ENCODE results near the gene SETD1A.

Gene SETD1A

GRCh38 chr16:30946671-30947540, 10.6 kb upstream of the SETD1A start:
- ATAC-seq (no peak), DNase-seq (ENCODE audit: low spot score in 2 of 2) (no peak)
- H3K4me3 Mint-ChIP-seq, result no peak overlapping the region
- H3K36me3 Mint-ChIP-seq, result peaks cover 60% of the 10 kb centered on the region
- H3K27ac Mint-ChIP-seq, result peak overlapping the region; percentile 32
- H3K9me3 Mint-ChIP-seq, result no peaks in the 10 kb centered on the region
- peaks cover 27% of the 10 kb centered on the region for H3K4me1 Mint-ChIP-seq

- peaks cover 21% of the 10 kb centered on the region for H3K4me1 Mint-ChIP-seq
- DNase-seq (ENCODE audit: low spot score in 2 of 2) (no peak), ATAC-seq (no peak)
- H3K36me3 Mint-ChIP-seq, result peaks cover 54% of the 10 kb centered on the region
- H3K4me3 Mint-ChIP-seq, result no peak overlapping the region
- H3K27ac Mint-ChIP-seq, result no peak overlapping the region
- H3K9me3 Mint-ChIP-seq, result no peaks in the 10 kb centered on the region
These were observed 10.1 kb upstream of the SETD1A start for GRCh38 chr16:30947541-30947858.

GRCh38 chr16:30947859-30948666, 9.5 kb upstream of the SETD1A start:
- peak overlapping the region; percentile 91 for H3K27ac Mint-ChIP-seq
- DNase-seq (ENCODE audit: low spot score in 2 of 2), result no peak
- H3K4me1 Mint-ChIP-seq, result peaks cover 16% of the 10 kb centered on the region
- peaks cover 48% of the 10 kb centered on the region for H3K36me3 Mint-ChIP-seq
- no peak for ATAC-seq
- H3K4me3 Mint-ChIP-seq, result peak overlapping the region; percentile 89
- H3K9me3 Mint-ChIP-seq, result no peaks in the 10 kb centered on the region

- DNase-seq (ENCODE audit: low spot score in 2 of 2) (peak; percentile 35 to 73), ATAC-seq (peak; percentile 65)
- H3K4me1 Mint-ChIP-seq, result peaks cover 23% of the 10 kb centered on the region
- H3K36me3 Mint-ChIP-seq, result peaks cover 41% of the 10 kb centered on the region
- H3K4me3 Mint-ChIP-seq, result peak within 1 kb of the TSS; percentile 89
- H3K9me3 Mint-ChIP-seq, result no peaks in the 10 kb centered on the region
- H3K27ac Mint-ChIP-seq, result peak within 1 kb of the TSS; percentile 91
These were observed 8.6 kb upstream of the SETD1A start, which contains the start of gene ORAI3 for GRCh38 chr16:30948667-30949649. TSS of gene ORAI3 (plus strand) at chr16:30949068. CDS start at chr16:30949290, 222 bp downstream.

- ATAC-seq (peak; percentile 74), DNase-seq (ENCODE audit: low spot score in 2 of 2) (peak; percentile 24 to 60)
- peak overlapping the region; percentile 91 for H3K27ac Mint-ChIP-seq
- no peaks in the 10 kb centered on the region for H3K9me3 Mint-ChIP-seq
- H3K4me1 Mint-ChIP-seq, result peaks cover 24% of the 10 kb centered on the region
- peak overlapping the region; percentile 89 for H3K4me3 Mint-ChIP-seq
- H3K36me3 Mint-ChIP-seq, result peaks cover 31% of the 10 kb centered on the region
These were observed 7.7 kb upstream of the SETD1A start for GRCh38 chr16:30949650-30950515.

GRCh38 chr16:30950516-30951065, 7.0 kb upstream of the SETD1A start:
- DNase-seq (ENCODE audit: low spot score in 2 of 2), result no peak
- H3K9me3 Mint-ChIP-seq, result no peaks in the 10 kb centered on the region
- H3K4me1 Mint-ChIP-seq, result peaks cover 24% of the 10 kb centered on the region
- peak overlapping the region; percentile 91 for H3K27ac Mint-ChIP-seq
- H3K4me3 Mint-ChIP-seq, result peak overlapping the region; percentile 89
- ATAC-seq, result no peak
- peaks cover 24% of the 10 kb centered on the region for H3K36me3 Mint-ChIP-seq

GRCh38 chr16:30951193-30951592, 6.4 kb upstream of the SETD1A start:
- peaks cover 20% of the 10 kb centered on the region for H3K36me3 Mint-ChIP-seq
- ATAC-seq (no peak), DNase-seq (ENCODE audit: low spot score in 2 of 2) (no peak)
- H3K4me3 Mint-ChIP-seq, result peak overlapping the region; percentile 89
- peaks cover 26% of the 10 kb centered on the region for H3K4me1 Mint-ChIP-seq
- H3K9me3 Mint-ChIP-seq, result no peaks in the 10 kb centered on the region
- H3K27ac Mint-ChIP-seq, result peak overlapping the region; percentile 91

- Mint-ChIP-seq H3K36me3 (peaks cover 17% of the 10 kb centered on the region), H3K27ac (no peak overlapping the region), H3K4me3 (no peak overlapping the region), H3K4me1 (peaks cover 30% of the 10 kb centered on the region), H3K9me3 (no peaks in the 10 kb centered on the region)
- no peak for ATAC-seq
- DNase-seq (ENCODE audit: low spot score in 2 of 2), result no peak
These were observed 5.8 kb upstream of the SETD1A start for GRCh38 chr16:30951750-30952149.

GRCh38 chr16:30953111-30953510, 4.4 kb upstream of the SETD1A start:
- H3K4me1 Mint-ChIP-seq, result peaks cover 30% of the 10 kb centered on the region
- no peaks in the 10 kb centered on the region for H3K9me3 Mint-ChIP-seq
- H3K4me3 Mint-ChIP-seq, result no peak overlapping the region
- peaks cover 24% of the 10 kb centered on the region for H3K36me3 Mint-ChIP-seq
- no peak for DNase-seq (ENCODE audit: low spot score in 2 of 2)
- no peak for ATAC-seq
- H3K27ac Mint-ChIP-seq, result no peak overlapping the region

- H3K4me1 Mint-ChIP-seq, result peaks cover 34% of the 10 kb centered on the region
- peak overlapping the region; percentile 56 for H3K27ac Mint-ChIP-seq
- ATAC-seq (peak; percentile 43), DNase-seq (ENCODE audit: low spot score in 2 of 2) (peak; percentile 50 to 81)
- no peaks in the 10 kb centered on the region for H3K9me3 Mint-ChIP-seq
- peaks cover 28% of the 10 kb centered on the region for H3K36me3 Mint-ChIP-seq
- no peak overlapping the region for H3K4me3 Mint-ChIP-seq
These were observed 3.9 kb upstream of the SETD1A start for GRCh38 chr16:30953511-30954124.

- Mint-ChIP-seq H3K9me3 (no peaks in the 10 kb centered on the region), H3K27ac (peak overlapping the region; percentile 56), H3K4me1 (peaks cover 42% of the 10 kb centered on the region), H3K4me3 (no peak overlapping the region), H3K36me3 (peaks cover 34% of the 10 kb centered on the region)
- ATAC-seq (no peak), DNase-seq (ENCODE audit: low spot score in 2 of 2) (no peak)
These were observed 2.6 kb upstream of the SETD1A start for GRCh38 chr16:30954993-30955392.

GRCh38 chr16:30956601-30957455, 726 bp upstream of the SETD1A start:
- ATAC-seq (peak; percentile 81), DNase-seq (ENCODE audit: low spot score in 2 of 2) (peak; percentile 82 to 95)
- Mint-ChIP-seq H3K36me3 (peaks cover 47% of the 10 kb centered on the region), H3K4me1 (peaks cover 39% of the 10 kb centered on the region), H3K9me3 (no peaks in the 10 kb centered on the region), H3K4me3 (peak overlapping the region; percentile 89), H3K27ac (peak overlapping the region; percentile 99)

All from stimulated activated effector memory CD8-positive, alpha-beta T cell treated with anti-CD3 and anti-CD28 coated beads, Interleukin-12 subunit alpha, Interleukin-12 subunit beta, amount 100 ng/mL, for 72 hours (primary cell).